ENCODE results near the gene SCFD2.

Gene SCFD2

GRCh38 chr4:53118676-53119075 is 247.2 kb downstream of the SCFD2 start:
- no peak for DNase-seq (ENCODE audit: low read depth in 1 of 2, low spot score in 1 of 2)

- no peak for DNase-seq (ENCODE audit: low read depth in 1 of 2, low spot score in 1 of 2)
Observed at GRCh38 chr4:53116954-53117353, 248.9 kb downstream of the SCFD2 start.

DNA sequence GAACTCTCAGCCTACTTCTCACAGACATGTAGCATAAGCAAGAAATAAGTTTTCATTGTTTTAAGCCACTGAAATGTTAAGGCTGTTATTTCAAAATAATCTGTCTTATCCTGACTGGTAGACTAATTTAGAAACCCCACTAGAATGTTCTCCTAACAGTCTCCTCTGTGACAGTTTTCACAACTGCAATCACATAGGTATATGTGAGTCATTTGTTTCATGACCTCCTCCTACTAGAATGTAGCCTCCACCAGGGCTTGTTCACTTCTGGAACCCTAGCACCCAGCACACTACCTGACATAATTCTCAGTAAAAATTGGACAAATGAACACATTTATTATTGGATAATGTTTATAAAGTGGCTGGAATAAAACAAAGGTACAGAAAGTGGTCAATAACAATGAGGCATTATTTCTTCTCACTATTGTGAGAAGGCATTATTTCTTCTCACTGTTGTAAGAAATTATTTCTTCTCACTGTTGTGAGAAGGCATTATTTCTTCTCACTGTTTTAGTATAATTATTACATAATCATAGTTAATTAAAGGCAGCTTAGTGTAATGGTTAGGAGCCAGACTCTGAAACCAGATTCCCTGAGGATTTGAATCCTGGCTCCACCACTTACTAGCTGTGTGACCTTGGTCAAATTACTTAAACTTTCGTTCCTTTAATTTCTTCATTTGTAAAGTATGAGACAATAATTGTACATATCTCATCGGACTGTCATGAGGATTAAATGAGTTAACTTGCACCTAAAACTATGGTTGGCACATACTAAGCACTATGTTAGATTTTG is 252.2 kb downstream of the SCFD2 start:
- DNase-seq (ENCODE audit: low read depth in 1 of 2, low spot score in 1 of 2): peak in 1 of 2 donors; percentile 11

GRCh38 chr4:53105313-53105712 is 260.5 kb downstream of the SCFD2 start:
- no peak for DNase-seq (ENCODE audit: low read depth in 1 of 2, low spot score in 1 of 2)

DNA sequence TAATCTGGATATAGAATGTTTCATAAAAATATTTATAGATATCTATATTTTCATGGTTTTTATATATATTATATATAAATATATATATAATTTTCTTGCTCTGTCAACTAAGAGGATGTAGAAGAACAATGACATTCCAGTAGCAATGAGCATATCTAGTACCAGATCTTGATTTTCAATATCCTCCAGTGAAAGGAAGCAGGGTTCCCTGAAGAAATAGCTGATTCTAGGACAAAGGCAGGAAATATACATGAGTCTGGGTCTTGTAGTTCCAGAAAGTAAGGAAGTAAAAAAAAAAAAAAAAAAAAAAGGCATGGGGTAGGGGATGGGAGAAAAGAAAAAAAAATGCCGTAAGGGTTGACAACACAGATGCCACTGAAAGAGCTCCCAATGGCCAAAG is 262.4 kb downstream of the SCFD2 start:
- no peak for DNase-seq (ENCODE audit: low read depth in 1 of 2, low spot score in 1 of 2)

- no peak for DNase-seq (ENCODE audit: low read depth in 1 of 2, low spot score in 1 of 2)
Observed at GRCh38 chr4:53101191-53101581, 264.7 kb downstream of the SCFD2 start.

- DNase-seq (ENCODE audit: low read depth in 1 of 2, low spot score in 1 of 2): no peak
Observed at GRCh38 chr4:53100501-53101190, 265.2 kb downstream of the SCFD2 start.

GRCh38 chr4:53098681-53099121 is 267.2 kb downstream of the SCFD2 start:
- no peak for DNase-seq (ENCODE audit: low read depth in 1 of 2, low spot score in 1 of 2)

GRCh38 chr4:53094040-53094439 is 271.8 kb downstream of the SCFD2 start:
- no peak for DNase-seq (ENCODE audit: low read depth in 1 of 2, low spot score in 1 of 2)

DNA sequence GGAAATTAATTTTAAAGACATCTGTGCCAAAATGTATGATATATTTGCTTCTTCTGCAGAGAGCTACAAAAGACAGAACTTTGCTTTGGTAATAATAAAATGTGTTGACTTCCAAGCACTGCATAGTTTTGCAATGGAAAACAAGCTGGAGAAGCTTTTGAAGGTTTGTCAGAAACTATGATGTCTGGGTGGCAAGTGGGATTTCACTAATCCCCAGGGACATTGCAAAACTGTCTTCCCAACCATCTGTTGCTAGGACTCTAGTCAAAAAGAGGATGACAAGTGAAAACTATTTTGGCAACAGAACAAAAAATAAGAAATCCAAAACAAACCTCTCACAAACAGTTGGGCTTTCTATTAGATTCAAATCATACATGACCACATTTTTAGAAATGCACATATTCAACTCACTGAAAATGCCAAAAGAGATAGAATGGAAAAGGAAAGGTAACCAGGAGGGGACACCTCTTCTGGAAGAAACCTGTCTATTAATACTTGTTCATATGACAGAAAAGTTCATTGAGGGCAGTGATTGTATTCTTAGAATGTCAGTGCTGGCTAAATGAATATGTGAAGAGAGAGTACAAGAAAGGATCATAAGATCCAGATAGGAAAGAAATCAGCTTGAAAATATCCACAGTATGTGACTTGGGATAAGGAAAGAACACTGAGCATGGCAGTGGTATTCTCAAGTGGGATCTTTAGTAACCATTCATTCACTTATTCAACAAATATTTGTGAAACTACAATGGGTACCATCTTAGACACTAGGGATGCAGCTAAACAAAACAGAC is 275.7 kb downstream of the SCFD2 start:
- DNase-seq (ENCODE audit: low read depth in 1 of 2, low spot score in 1 of 2): no peak

GRCh38 chr4:53088152-53088551 is 277.7 kb downstream of the SCFD2 start:
- no peak for DNase-seq (ENCODE audit: low read depth in 1 of 2, low spot score in 1 of 2)

GRCh38 chr4:53076374-53076958 is 289.4 kb downstream of the SCFD2 start:
- no peak for DNase-seq (ENCODE audit: low read depth in 1 of 2, low spot score in 1 of 2)

- DNase-seq (ENCODE audit: low read depth in 1 of 2, low spot score in 1 of 2): no peak
Observed at GRCh38 chr4:53075162-53075785, 290.6 kb downstream of the SCFD2 start.

DNA sequence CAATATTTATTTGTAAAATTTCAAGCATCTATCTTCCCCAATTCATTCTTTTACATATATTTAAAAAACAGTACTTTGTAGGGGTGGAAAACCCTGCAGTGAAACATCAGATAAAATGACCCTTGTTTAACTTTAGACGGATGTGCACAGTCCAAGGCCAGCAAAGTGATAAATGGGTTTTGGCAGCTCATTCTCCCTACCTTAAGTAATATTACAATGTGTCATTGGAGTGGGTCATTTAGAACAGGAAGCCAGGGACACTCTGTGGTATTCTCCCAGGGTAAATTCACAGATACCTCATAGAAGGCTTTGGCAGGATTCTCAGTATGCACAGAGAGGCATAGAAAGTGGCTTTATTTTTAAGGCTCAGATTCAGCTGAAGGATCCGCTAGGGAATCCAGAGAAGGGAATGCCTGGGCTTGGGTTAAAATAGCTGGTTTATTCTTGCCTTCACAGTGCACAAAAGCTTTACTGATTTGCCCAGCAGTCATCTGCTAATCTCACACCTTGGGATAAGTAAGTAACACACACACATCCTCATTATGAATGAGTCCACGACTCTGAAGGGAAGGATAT is 297.0 kb downstream of the SCFD2 start:
- DNase-seq (ENCODE audit: low read depth in 1 of 2, low spot score in 1 of 2): no peak

DNA sequence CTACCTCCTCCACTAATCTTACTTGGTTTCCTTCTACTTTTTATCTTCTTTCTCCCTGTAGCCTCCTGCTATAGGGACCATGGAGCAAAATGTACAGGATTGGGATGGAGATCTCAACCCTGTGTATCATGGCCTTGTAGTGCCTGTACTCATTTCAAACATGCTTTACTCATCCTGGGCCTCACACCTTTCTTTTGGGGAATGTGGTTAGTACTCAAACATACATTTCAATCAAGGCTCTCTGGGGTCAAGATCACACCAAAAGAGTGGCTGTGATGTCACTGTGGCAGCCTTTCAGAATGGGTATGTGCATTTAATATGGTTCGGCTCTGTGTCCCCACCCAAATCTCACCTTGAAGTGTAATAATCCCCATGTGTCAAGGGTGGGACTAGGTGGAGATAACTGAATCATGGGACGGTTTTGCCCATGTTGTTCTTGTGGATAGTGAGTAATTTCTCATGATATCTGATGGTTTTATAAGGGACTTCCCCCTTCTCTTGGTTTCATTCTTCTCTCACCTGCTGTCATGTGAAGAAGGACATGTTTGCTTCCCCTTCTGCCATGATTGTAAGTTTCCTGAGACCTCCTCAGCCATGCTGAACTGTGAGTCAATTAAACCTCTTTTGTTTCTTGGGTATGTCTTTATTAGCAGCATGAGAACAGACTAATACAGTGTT is 298.6 kb downstream of the SCFD2 start:
- no peak for DNase-seq (ENCODE audit: low read depth in 1 of 2, low spot score in 1 of 2)

GRCh38 chr4:53066155-53066554 is 299.7 kb downstream of the SCFD2 start:
- no peak for DNase-seq (ENCODE audit: low read depth in 1 of 2, low spot score in 1 of 2)

GRCh38 chr4:53064609-53065008 is 301.3 kb downstream of the SCFD2 start:
- no peak for DNase-seq (ENCODE audit: low read depth in 1 of 2, low spot score in 1 of 2)

- no peak for DNase-seq (ENCODE audit: low read depth in 1 of 2, low spot score in 1 of 2)
Observed at GRCh38 chr4:53061091-53061850, 304.6 kb downstream of the SCFD2 start.

- no peak for DNase-seq (ENCODE audit: low read depth in 1 of 2, low spot score in 1 of 2)
Observed at GRCh38 chr4:53060278-53060677, 305.6 kb downstream of the SCFD2 start.

Data from activated CD4-positive, alpha-beta T cell treated with anti-CD3 and anti-CD28 coated beads, Interleukin-2, amount 50 U/mL, for 24 hours (primary cell).